ENCODE measurements around the gene ANKS6.

The ANKS6 gene

DNA sequence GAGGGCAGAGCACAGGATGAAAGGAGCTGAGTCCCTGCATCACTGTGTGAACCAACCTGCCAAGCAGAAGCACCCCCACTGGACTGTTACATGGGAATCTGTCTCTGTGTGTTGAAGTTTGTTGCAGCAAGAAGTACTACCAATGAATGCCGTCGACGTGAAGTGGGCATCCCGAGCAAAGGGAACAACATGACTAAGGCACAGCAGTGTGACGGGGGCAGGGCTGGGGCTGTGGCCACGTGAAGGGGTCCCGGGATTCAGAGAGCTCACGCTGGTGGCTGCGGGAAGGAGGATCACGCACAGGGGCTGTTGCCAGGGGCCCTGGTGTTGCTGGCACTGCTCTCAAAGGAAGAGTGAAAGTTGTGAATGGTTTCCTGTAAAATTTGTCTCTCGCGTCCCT lies 60.1 kb downstream of the ANKS6 start:
- no peak for DNase-seq (ENCODE audit: low read depth)

- no peak for DNase-seq (ENCODE audit: low read depth)
These were observed 63.6 kb downstream of the ANKS6 start for GRCh38 chr9:98732801-98733200.

GRCh38 chr9:98732091-98732490 lies 64.3 kb downstream of the ANKS6 start:
- no peak for DNase-seq (ENCODE audit: low read depth)

DNA sequence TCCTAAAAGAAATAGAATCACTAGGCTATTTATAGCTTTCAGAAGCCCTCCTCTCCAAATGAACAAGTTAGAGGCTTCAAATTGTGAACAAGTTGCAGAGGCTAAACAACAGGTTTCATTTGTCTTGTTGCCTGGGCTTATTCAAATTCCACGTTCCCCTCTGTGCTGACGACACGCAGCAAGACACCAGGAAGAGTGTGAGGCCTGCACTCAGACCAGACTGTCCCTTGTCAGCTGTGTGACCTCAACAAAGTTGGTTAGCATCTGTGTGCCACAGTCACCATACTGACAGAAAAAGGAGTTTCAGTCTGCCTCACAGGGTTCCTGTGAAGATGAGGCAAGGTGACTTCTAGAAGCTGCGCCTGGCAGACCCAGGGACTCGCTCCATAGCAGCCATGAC lies 65.5 kb downstream of the ANKS6 start:
- no peak for DNase-seq (ENCODE audit: low read depth)

- no peak for DNase-seq (ENCODE audit: low read depth)
These were observed 67.9 kb downstream of the ANKS6 start for GRCh38 chr9:98728500-98728899.

DNA sequence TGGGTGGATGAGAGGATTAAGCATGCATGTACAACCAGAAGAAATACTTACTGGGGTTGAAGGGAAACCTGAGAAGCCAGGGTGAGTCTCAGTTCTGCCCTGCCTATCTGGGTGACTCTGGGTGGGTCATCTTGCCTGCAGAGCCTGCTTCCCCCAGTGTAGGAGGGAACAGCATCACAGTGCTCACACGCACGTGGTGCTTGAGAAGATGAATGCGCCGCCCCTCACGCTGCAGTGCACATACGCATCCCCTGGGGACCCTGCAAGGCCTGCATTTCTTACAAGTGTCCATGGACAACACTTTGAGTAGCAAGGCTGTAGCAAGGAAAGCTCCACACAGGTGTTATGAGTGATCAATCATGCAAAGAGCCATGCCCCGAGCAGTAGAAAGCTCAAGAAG lies 68.9 kb downstream of the ANKS6 start:
- DNase-seq (ENCODE audit: low read depth) = no peak

- no peak for DNase-seq (ENCODE audit: low read depth)
These were observed 69.6 kb downstream of the ANKS6 start for GRCh38 chr9:98726735-98727134.

DNA sequence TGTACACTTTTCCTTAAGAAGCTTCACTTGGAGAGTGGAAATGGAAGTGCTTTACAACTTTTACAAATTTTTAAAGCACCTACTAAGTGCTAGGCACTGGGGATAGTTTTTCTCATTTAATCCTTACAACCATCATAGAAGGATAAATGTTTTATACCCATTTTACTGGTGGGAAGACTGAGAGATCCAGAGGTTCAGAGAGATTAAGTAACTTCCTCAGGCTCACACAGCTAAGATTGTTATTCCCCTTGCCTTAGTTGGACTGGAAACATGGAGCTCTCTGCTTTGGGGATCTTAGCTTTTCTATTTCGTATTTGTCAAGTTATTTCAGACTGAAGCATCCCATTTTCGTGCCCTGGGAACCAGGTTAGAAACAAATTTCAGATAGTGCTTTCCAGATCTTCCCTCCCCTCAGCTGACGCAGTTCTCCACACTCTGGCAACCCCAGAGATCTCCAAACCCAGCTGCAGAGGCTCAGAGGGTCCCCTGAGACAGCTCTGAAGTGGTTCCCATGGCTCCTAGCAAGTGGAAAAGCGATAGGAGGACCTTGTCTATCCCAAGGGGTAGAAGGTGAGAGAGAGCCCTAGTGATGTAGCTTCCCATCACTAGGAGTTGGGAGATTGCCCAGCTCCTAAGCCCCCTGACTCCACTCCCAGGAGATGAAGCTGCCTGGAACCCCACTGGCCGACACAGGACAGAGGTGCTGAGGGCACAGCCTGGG lies 71.4 kb downstream of the ANKS6 start:
- DNase-seq (ENCODE audit: low read depth) = no peak

DNA sequence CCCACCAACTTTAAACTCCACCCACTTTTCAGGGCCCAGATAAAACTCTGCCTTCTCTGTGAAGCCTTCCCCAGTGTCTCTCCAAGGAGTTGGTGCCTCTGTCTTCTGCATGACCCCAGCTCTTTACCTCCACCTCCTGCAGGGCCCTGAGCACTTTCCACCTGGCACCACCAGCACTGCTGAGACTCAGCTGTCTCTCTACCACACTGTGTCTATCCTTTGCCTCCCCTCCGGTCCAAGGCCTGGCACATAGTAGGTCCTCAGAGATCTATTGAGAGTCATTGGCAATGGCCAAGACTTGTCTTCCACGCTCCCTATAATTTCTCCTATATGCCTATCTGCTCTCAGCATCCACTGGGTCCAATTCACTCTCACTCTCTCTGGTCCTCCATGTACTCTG lies 74.7 kb downstream of the ANKS6 start:
- no peak for DNase-seq (ENCODE audit: low read depth)

DNA sequence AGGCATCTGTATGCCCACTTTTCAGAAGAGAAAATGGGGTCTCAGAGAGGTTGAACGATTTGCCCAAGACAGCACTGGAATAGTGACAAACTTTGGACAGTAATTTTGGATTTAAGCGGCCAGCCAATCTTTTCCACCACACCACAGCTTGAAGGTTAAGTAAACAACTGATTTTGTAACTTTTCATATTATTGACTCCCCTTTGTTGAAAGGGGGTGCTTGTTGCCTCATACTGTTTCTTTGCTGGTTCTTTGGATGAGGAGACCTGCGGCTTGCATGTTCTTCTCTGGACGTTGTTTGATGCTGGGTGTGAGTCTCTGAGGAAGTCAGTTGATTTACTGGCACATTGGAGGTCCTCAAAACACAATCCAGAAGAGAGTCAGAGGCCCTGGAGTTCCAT lies 76.0 kb downstream of the ANKS6 start:
- DNase-seq (ENCODE audit: low read depth) = no peak

DNA sequence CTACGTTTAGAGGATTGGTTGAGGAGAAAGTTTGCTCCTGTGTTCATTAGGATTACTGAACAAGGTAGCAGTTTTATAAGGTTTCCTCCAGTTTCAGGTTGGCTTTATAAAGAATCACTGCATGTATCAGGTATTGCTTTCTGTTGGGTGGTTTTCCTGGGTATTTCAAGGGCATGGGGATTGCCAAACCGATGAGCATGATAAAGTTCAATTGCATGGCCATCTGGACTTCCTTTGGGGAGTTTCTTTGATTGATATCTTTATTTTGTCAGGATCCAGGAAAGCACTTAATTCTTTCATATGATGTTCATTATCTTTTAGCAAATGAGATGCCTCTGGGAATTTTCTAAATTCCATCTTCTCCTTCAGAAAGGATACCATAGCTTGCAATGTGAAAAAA lies 77.3 kb downstream of the ANKS6 start:
- no peak for DNase-seq (ENCODE audit: low read depth)

DNA sequence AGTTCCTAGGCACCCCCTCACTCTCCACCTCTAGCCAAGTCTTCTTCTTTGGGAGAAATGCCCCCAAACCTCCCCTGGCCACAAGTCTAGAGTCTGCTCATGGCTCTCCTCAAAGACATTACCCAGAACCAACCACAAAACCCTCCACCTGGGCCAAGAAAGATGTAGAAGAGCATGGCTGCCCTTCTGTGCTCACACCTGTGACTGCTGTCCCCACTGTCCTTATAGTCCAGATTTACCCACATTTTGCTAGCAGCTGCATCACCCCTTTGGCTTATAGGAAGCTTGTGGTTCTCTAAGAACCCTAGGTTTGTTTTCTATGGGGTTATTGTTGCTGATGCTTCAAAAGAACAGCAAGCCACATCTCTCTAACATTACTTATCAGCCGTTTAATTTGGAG lies 81.5 kb downstream of the ANKS6 start:
- DNase-seq (ENCODE audit: low read depth) = no peak

DNA sequence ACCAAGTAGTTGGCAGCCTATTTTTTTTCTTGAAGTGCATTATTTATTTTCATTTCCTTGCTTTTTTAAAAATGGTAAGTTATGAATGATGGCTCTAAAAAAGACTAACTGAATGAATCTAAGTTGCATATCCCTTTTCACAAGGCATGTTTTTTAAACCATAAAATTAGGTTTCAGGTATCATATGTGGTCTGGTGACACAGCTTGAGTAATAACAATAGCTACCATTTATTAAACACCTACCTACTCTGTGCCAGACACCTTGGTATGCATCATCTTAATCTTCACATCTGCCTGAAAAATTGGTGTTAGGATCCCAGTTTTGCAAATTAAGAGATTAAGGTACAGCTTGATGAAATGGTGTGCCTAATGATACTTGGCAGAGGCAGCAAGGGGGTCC lies 83.4 kb downstream of the ANKS6 start:
- DNase-seq (ENCODE audit: low read depth) = no peak

DNA sequence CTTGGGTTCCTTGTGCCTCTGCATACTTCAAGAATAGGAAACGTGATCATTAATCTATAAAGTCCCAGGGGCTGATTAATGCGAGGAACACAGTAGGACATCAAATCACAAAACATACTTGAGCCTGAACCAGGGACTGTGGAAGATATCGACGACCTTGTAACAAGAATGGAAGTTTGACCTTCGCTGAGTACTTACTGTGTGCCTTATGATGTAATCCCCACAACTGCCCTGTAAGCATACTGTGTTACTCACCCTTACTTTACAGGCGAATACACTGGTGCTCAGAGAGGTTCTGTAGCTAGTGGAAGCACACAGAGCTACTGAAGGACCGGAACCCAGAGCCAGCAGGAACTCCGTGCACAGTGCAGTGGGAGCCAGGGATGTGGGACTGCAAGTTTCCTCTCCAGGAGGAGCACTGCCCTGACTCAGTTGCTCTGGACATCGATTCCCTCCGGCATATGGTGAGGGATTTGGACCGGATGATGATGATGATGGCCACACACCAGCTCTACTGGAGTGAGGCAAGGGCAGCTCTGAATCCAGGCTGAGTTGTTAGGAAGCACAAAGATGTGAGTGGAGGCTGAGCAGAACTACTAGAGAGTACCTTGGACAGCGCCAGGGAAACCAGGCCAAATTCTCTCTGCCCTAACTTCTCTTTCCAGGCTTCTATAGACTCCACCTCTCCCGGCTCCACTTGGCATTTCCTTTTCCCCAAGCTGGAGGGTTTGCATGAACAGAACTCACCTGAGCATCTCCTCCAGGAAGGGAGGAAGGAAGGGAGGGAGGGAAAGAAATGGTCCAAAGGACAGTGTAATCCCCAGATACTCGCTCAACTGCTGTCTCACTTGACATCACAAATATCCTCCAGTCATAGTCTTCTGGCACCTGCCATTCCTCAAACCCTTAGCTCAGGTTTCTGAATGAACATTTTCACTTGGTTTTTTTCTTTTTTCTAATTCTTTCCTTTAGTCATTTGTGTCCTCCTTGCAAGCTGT lies 86.1 kb downstream of the ANKS6 start:
- no peak for DNase-seq (ENCODE audit: low read depth)

- no peak for DNase-seq (ENCODE audit: low read depth)
These were observed 87.1 kb downstream of the ANKS6 start, which contains the start of gene GABBR2 for GRCh38 chr9:98708933-98709911. GABBR2 (minus strand) TSS chr9:98708935; CDS start chr9:98708737, 198 bp downstream.

- DNase-seq (ENCODE audit: low read depth) = no peak
These were observed 88.0 kb downstream of the ANKS6 start for GRCh38 chr9:98708103-98708932.

DNA sequence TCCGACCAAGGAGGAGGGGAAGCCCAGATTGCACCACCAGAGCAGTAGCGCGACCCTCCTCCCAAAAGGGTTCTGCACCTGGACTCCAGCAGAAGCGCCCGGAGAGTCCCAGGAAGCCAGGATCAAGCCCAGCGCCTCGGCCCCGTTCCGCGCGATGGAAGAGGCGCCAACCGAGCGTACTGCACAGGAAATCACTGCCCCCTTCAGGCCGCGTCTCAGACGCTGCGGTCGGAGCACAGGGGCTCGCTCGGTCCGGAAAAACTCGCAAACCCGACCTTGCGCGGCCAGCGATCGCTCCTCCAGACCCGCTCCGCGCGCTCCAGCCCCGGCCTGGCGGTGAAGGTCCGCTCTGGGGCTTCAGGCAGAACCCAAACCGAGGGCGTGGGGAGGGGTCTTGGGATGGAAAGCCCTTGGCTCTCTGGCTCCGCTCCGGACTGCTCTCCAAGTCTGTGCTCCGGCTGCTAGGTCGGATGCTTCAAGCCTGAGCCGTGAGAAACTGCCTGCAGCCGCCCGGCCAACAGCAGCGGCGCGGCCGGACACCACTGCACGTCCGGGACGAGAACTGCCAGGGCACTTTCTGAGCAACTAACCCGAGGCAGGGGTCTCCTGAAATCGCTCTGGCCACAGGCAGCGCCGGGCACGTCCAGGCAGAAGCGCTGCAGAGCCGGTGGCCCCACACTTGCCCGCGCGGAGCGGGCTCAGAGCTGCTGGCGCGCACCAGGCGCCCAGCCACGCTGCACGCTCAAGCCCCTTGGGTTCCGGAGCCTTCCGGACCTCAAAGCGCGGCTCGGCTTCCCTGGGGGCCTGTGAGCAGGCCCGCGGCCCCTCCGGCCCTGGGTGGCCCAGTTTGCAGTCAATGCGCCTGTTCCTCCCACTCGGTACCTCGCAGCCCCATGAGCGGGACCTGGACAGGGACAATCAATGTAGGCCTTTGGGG lies 88.9 kb downstream of the ANKS6 start:
- DNase-seq (ENCODE audit: low read depth) = no peak

DNA sequence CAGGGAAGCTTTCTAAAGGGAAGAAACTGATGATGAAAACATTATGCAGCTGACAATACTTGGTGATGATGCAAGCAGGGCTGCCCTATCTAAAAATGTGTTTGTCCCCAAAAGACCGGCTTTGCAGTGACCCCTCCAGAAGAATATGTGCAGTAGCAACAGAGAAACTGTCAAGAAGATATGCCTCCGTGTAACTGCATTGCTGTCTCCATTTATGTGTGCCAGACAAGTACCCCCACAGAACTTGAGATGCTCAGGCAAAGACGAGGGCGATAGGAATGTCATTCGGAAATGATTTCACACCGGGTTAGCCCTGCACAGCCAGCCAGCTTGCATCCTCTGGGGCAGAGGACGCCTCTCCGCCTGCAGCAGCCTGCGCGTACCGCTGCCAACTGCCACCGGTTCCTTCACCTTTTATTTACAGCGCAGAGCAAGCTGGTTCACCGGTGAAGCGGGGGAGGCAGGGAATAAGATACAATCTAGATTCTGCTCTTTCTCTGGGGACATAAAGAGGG lies 89.6 kb downstream of the ANKS6 start:
- DNase-seq (ENCODE audit: low read depth) = no peak

DNA sequence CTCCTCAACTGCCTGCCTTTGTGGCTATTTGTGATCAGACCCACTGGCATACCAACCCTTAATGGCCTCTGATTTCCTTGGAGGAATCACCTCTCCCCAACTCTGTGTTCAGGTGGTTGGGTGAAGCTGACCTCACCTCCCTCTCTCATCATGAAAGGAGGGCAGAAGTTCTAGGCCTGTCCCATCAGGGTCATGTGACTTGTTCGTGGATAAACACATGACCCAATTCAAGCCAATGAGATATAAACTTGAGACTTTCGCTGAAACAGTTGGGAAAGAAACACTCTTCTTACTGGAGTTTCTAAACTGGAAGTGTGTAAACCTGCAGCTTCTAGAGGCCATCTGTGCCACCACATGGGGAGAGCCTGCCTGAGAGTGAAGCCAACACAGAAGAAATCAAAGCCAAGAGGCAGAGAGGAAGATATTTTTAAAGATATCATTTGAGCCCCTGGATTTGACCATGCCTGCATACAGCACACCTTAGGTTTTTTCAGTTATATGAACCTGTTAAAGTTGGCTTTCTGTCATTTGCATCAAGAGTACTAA lies 93.4 kb downstream of the ANKS6 start:
- no peak for DNase-seq (ENCODE audit: low read depth)
